GM21723 (cell line): ENCODE measurements around the gene CRTC1.

ENCODE experiments used
- ATAC-seq: cut with Tn5 transposase; IDR thresholded peaks from one replicate; pipeline ENCODE4 v1.9.1; 2021; ENCODE audit warnings: mild to moderate bottlenecking, moderate library complexity; ENCODE audit not compliant: unreplicated experiment

The CRTC1 gene, protein sequence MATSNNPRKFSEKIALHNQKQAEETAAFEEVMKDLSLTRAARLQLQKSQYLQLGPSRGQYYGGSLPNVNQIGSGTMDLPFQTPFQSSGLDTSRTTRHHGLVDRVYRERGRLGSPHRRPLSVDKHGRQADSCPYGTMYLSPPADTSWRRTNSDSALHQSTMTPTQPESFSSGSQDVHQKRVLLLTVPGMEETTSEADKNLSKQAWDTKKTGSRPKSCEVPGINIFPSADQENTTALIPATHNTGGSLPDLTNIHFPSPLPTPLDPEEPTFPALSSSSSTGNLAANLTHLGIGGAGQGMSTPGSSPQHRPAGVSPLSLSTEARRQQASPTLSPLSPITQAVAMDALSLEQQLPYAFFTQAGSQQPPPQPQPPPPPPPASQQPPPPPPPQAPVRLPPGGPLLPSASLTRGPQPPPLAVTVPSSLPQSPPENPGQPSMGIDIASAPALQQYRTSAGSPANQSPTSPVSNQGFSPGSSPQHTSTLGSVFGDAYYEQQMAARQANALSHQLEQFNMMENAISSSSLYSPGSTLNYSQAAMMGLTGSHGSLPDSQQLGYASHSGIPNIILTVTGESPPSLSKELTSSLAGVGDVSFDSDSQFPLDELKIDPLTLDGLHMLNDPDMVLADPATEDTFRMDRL

DNA sequence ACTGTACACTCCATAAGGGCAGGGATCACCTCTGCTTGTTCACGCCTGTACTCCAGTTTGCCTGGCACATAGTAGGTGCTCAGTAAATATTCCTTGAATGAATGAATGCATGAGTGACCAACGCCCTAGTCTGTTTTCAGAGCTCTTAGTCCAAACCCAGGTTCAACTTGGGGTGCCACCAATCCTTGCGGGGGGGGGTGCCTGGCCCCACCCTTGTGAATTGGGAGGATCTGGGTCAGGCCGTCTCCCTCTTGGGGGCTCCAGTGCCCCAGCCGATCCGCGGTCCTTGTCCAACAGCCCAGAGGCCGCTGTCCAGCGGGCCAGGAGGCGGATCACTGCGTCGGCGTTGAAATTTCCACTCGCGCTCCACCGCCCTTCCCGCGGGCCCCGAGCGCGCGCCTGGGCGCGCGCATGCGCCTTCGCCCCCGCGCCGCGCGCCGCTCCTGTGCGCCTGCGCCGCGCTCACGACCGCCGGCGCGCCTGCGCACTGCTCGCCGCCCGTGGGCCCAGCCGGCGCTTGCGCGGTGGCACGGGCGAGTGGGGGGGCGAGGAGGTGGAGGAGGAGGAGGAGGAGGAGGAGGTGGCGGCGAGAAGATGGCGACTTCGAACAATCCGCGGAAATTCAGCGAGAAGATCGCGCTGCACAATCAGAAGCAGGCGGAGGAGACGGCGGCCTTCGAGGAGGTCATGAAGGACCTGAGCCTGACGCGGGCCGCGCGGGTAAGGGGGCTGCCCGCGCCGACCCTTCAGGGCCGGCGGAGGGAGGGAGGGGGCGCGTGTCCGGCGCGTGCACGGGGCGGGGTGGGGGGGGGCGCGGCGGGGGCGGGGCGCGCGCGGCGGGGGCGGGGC lies at the start of gene CRTC1:
CRTC1 (plus strand) TSS at position 572 of the 849 bp plus-strand sequence; CDS start at position 595, 23 bp downstream.
- ATAC-seq, result peak; percentile 69

DNA sequence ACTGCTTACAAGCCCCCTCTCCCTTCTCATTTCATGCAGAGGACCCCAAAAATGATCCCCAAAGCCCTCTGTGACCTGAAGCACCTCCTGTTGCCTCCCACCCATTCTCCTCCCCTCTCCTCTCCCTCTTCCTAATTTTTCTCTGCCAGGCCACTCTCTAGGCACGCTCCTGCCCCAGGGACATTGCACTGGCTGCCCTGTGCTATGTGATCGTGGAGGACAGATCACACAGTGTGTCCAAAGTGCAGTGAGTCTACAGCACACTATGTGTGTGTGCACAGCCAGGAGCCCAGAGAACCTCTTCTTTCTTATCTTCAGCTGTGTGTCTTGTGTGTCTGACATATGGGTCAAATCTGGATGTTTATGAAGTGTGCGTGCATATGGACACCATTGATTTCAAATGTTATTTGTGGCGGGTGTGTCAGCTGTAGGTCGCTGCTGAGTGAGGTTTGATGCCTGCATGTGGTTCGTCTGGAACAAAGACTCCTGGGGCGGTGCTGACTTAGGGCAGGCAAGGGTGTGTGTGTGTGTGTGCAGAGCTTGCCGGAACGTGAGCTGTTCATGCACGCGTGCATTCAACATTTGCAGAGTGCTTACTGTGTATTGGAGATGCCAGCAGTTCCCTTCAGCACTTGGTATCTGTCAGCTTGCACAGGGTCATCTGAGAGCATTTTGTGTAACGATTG lies 48.7 kb upstream of the CRTC1 start:
- ATAC-seq, result no peak

DNA sequence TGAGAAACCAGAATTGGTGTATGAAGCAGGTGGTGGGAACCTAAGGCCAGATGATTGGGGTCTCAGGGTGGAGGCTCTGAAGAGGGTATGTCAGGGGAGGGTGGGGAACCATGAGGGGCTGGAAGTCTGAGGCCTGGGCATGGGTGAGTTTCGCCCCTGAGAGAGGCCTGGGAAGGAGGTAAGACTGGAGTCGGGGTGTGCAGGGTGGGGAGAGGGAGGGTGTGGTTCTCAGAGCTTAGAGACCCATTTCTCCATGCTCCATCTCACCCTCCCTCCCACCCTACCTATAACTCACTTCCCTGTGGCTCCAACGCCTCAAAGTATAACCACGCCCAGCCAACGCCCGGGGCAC lies 47.7 kb upstream of the CRTC1 start:
- ATAC-seq, result no peak

DNA sequence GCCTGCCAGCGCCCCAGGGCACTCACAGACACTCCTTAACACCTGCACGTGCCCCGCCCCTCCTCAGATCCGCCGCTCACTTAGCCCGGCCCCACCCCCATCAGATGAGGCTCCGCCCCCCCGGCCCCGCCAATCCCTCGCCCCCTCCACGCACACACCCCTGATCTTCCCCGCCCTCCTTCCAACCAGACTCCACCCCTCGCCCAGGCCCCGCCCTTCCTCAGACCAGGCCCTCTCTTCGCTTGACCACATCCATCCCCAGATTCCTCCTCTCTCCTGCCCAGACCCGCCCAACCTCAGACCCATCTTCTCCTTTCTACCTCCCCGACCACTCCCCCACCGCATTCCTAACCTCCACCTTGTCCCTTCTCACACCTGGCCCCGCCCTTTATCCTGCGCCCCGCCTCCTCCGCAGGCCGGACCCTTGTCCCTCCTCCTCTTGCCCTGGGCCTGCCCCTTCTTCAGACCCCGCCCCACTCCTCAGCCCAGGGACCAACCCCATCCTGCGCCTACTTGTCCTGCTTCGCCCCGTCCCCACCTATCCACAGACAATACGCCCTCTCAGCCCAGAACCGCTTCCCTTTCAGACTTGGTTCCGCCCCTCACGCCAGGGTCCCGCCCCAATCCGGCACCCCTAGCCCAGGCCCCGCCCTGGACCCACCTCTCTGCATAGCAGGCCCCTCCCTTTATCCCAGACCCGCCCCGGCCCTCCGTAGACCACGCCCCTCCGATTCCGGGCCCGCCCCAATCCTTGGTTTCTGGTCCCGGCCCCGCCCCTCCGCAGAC lies 47.1 kb upstream of the CRTC1 start:
- peak; percentile 80 for ATAC-seq

DNA sequence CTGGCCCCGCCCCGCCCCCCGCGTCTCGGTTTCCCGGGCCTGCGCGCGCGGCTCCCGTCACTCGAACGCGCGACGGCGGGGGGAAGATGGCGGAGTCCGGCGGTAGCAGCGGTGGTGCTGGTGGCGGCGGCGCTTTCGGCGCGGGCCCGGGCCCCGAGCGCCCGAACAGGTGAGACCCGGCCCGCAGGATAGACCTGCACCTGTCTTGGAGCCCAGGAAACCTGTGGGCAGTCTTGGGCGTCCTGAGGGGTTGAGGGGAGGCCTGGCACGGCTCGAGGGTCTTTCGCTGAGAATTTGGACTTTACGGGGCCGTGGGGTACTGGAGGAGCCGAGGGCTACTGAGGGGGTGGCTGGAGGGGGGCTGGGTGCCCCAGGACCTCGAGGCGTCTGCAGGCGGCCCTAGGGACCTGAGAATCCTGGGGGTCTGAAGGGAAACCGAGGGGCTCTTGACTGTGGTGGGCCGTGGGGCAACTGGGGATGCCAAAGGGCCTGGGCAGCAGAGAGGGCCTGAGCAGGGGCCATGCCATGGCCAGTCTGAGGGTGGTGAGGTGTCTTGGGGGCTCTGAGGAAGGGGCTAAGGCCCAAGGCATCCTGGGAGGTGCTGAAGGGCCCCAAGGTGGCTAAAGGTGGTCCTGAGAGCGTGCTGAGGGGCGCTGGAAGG lies 46.4 kb upstream of the CRTC1 start, which contains the start of gene KLHL26:
KLHL26 (plus strand) TSS at position 60 of the 661 bp plus-strand sequence; CDS start at position 87, 27 bp downstream.
- ATAC-seq, result no peak

DNA sequence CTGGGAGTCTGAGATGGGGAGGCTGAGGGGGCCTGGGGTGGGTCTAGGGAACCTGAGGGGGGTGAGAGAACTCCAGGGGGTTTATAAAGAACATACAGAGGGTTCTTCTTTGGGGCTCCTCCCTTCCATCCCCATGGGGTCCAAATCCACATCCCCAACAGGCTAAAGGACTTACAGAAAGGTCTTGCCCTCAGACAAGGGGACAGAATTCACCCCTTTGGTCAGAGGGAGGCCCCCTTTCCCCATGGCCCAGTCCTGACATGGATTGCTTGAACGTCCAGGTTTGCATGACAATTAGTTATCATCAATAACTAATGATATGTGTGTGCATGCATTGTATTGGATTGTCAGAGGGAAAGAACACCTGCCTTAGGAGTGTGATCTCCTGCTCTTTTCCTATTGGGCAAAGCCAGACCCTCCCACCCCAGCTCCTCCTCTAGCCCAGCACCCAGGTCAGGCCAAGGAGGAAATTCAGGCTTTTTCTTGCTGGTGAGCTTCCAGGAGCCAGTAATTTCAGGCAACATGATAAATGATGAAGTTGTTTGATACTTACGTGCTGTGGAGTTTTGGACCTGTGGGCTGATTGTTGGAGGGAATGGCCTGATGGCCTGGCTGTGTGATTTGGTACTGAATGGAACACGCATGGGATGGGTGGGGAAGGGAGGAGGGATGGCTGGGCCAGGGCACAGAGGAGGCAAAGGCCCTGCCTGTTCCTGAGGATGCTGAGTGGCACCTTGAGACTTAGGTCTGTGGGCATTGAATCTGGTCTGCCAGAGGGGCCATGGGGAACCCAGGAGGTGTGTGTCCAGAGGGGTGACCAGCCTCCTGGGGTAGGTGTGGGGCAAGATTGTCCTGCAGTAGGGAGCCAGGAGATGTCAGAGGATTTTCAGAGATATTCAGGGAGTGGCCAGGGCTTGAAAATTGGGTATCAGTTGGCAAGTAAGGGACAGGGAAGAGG lies 45.5 kb upstream of the CRTC1 start:
- no peak for ATAC-seq

DNA sequence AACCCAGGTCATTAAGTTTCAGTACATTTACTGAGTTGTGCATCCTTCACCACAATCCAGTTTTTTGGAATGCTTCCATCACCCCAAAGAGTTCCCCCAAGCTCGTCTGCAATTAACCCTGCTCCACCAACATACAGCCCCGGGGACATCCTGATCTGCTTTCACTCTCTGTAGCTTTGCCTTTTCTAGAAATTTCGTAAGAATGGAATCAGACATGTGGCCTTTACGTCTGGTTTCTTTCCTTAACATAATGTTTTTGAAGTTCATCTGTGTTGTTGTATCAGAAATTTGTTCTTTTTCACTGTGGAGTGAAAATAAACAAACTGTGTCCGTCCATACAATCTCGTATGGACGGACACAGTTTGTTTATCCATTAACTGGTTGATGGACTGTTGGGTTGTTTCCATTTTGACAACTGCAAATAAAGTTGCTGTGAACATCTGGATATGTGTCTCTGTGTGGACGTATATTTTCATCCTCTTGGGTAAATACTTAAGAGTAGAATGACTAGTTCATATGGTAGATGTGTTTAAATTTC lies 43.7 kb upstream of the CRTC1 start:
- ATAC-seq, result no peak

DNA sequence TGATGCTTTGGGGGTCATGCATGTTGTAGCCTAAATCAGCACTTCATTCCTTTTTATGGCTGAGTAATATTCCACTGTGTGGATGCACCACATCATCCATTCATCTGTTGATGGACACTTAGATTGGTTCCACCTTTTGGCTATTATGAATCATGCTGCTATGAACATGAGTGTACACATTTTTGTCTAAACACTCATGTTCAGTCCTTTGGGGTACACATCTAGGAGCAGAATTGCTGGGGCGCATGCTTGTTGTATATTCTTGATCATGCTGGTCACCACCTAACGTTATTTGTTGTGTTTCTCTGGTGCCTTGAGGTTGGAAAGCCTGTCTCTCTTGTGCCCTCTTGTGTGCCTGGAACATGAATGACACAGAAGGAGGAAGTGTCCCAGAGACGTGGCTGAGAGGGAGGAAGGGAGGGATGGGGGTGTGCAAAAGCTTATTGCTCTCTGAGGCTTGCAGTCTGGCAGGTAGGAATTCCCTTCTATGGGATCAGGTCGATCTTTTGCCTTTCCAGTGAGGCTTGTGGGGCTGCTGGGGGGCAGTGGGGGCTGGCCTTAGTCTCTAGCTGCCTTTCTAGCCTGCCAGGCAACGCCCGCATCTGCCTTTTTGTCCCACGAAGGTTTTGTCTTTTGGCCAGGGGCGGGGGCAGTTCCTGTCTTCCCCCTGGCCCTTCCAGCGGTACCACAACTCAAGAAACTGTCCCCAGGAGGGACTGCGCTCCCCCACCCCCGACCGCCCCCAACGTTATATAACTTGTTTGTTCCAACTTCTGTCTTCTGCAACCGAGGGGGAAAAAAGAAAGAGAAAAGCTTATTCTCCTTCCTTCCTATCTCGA lies 39.1 kb upstream of the CRTC1 start:
- ATAC-seq, result no peak

DNA sequence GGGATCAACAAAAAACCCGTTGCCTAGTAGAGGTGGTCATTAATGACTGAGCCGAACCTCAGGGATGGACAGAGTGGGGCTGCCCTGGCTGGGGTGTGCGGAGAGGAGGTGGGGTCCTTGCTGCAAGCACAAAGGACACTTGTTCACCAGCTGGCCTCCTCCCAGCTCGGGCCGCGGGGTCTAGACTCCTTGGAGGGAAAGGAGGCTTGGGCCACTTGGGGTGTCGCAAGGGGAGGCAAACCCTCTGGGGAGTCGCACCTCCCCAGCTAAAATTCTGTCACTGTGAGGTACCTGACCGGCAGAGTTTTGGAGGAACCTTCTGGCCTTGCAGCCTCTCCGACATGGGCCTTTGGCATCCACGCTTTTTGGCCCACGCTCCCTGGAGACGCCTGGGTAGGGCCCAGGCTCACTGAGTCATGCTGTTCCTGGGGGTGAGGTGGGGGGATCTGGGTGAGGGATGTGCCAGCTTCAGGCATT lies 38.4 kb upstream of the CRTC1 start:
- ATAC-seq, result no peak

DNA sequence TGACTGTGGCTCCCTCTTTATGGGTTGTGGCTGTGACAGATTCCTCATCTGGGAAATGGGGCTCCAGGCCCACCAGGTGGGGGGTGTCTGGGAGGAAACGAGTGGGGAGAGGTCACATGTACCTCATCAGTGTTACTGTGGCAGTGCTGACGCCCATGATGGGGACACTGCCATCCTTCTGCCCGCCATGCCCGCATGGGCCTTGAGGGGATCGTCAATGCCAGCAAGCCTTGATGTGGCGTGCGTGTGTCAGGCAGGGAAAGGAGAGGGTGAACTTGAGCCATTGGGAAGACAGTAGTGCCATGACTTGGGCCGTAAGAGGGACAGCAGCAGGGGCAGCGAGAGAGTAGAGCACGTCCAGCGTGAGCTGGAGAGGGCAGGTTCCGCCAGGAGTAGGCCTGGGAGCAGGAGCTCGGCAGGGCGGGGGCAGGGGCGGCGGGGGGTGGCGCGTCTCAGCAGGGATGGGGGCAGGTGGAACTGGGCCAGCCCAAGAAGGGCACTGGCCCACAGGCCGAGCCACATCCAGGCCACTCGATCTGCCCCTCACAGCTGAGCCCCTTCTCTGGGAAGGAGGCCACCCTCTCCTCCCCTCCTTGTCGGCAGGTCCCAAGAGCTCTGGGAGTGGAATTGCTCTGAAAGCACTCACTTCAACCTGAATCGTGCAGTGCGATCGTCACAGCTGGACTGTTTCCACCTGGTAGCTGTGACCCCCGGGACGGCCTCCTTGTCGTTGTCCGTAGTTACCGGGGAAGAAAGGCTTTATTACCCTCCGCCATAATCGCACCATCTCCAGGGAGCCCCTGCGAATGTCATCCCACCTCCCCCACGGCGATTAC lies 36.7 kb upstream of the CRTC1 start:
- no peak for ATAC-seq

DNA sequence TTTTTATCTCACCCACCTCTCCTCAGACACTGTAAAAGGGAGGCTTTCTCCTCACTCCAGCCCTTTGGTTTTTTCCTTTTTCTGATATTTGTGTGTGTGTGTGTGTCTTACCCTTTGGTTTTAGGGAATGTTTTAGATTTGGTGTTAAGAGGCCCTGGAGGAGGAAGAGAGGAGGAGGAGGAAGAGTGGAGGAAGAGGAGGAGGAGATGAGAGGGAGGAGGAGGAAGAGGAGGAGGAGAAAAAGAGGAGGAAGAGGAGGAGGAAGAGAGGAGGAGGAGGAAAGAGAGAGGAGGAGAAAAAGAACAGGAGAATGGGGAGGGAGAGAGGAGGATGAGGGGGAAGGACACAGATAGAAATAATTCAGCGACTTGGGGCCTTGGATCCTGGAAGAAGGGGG lies 36.1 kb upstream of the CRTC1 start:
- no peak for ATAC-seq

DNA sequence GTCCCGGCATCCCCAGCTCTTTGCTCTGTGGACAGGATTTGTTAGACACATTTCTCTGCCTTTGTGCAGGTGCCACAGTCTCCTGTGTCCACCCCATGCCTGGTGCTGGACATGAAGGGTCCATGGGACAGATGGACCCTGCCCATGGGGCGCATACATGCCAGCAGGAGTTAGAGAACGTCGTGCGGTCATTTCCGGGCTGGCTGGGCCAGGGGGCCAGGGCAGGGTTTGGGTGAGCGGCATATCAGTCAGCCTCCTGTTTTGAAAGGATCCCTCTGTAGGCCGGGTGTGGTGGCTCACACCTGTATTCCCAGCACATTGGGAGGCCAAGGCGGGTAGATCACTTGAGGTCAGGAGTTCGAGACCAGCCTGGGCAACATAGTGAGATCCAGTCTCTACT lies 35.7 kb upstream of the CRTC1 start:
- ATAC-seq, result no peak

DNA sequence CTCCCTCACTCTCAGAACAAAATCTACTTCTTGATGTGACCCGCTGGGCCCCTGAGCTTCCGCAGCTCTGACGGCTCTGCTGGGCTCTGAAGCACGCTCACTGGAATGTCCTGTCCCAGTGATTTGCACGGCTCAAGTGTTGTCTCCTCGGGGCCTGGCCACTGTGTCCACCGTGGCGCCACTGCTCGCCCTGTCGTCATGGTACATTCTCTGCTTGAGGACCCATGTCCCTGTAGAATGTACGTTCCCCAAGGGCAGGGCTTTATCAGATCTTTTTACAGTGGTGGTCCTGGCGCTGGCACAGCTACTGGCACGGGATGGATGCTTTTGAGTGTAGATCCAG lies 34.5 kb upstream of the CRTC1 start:
- no peak for ATAC-seq

DNA sequence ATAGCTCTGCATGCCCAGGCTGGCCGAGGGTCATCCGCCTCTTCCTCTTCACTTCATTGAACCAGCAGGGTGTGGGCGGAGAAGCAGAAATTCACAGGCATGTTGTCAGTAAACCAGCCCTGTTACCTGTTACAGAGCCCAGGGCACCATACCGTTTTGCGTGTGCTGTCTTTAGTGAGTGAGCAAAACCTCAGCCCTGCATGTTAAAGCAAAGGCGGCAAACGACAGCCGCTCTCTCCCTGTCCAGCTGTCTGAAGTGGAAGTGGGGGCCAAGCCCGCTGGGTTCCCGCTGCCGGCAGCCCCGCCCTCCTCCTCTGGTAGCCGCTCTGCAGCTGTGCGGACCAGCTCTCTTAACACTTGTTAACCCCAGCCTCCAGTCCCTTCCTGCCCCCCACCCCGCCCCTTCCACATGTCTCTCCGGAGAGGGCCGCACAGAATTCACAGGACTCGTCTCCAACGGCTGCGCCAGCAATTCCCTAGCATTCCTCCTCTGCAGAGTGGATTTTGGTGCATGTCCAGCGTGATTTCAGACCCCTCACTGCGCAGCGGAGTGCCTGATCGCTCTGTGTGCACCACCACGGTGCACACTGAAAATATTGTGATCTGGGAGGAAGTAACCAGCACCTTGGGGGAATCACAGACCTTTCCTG lies 34.0 kb upstream of the CRTC1 start:
- ATAC-seq, result no peak

DNA sequence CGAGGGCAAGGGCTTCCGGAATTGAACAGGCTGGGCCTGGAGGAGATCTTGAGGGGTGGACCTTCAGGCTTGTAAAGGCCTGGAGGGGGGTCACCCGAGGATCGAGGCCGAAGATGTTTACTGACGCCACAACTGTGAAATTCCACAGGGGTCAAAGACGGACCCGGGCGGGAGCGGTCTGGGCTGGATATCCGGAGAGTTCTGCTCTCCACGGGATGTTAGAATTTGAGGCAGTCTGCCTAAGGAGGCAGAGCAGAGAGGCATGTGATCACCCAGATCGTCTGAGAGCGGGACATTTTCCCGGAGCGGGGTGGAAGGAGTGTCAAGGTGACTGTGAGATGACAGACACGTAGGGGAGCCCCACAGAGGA lies 33.5 kb upstream of the CRTC1 start:
- ATAC-seq, result no peak

DNA sequence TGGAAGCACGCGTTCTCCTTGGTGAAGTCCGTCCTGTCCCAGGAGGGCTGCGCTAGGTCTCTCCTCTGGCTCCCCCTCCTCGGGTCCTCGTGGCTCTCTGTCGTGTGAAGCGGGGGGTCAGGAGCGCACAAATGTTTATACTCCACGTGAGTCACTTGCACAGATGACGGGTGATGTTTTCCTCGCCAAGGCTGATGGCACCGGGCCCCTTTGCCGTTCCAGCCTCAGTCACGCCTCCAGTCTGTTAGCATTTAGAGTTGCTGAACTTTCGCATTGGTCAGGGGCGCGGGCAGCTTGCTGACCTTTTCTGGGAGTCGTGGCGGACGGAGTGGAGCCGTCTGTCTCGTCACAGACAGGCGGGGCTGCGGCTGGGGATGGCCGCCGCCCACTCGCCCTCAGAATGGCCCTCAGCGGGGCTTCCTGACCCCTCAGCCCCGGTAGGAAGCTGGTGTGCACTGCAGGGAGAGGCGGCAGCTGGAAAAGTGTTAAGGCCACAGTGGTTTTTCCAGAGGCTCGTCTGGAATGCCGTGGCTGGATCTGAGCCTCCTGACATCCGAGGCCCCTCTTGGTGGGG lies 32.9 kb upstream of the CRTC1 start:
- ATAC-seq, result no peak
